Heart left ventricle (tissue), 16 donors: ENCODE data around the gene NPR3. TPM values are rescaled to one million over a fixed set of nuclear protein-coding genes. Genes with fewer than 3 reads are reported as not detected.

Source experiments
- ATAC-seq, 4 donors: fragments of 200-7000 bp; cut with Tn5 transposase; one replicate each; pipeline ENCODE4 v1.9.1; 2020 to 2022; ENCODE audit warnings: moderate library complexity in 4 of 4, mild to moderate bottlenecking in 3 of 4, moderate number of reproducible peaks in 1 of 4
- DNase-seq, 5 donors: peaks; one replicate each; pipeline ENCODE4 v3.0.0-alpha.2; 2020
- H3K27ac ChIP-seq, 12 donors: fragments of 200-600 bp; sonication (generic) in 4 of 12; one replicate each; pipeline versions ENCODE4 v1.5.0 to v1.8.0; 2016 to 2022; ENCODE audit warnings: mild to moderate bottlenecking in 2 of 12
- H3K27me3 ChIP-seq, 9 donors: fragments of 200-600 bp; sonication (generic) in 2 of 9; one replicate each; pipeline versions ENCODE4 v1.5.1 to v1.8.0; 2016 to 2022; ENCODE audit warnings: mild to moderate bottlenecking in 3 of 9
- H3K36me3 ChIP-seq, 9 donors: fragments of 200-600 bp; sonication (generic) in 2 of 9; one replicate each; pipeline versions ENCODE4 v1.5.0 to v1.8.0; 2018 to 2022; ENCODE audit warnings: mild to moderate bottlenecking in 2 of 9
- H3K4me1 ChIP-seq, 12 donors: fragments of 200-600 bp; sonication (generic) in 4 of 12; one replicate each; pipeline versions ENCODE4 v1.5.0 to v1.8.0; 2016 to 2022; ENCODE audit warnings: mild to moderate bottlenecking in 3 of 12
- H3K4me3 ChIP-seq, 12 donors: fragments of 200-600 bp; sonication (generic) in 4 of 12; one replicate each; pipeline versions ENCODE4 v1.5.0 to v1.8.0; 2017 to 2022; ENCODE audit warnings: mild to moderate bottlenecking in 9 of 12, moderate library complexity in 4 of 12
- H3K9me3 ChIP-seq, 12 donors: fragments of 200-600 bp; sonication (generic) in 4 of 12; one replicate each; pipeline versions ENCODE4 v1.5.0 to v1.8.0; 2016 to 2022; ENCODE audit warnings: mild to moderate bottlenecking in 1 of 12
- POLR2A ChIP-seq, 2 donors: fragments of 450-650 bp; IDR thresholded peaks; one replicate each; pipeline ENCODE4 v1.6.1; 2017; ENCODE audit warnings: antibody characterized with exemption in 2 of 2, mild to moderate bottlenecking in 2 of 2, moderate library complexity in 2 of 2
- WGBS, 4 donors: extraction: QIAGEN DNeasy Blood & Tissue Kit in 2 of 4; methylation state at CpG; one replicate each; pipeline versions ENCODE4 v1.1.5 to v1.1.7; 2013 to 2018; 5-methylcytosine and 5-hydroxymethylcytosine counted together
- intact Hi-C, 10 donors: fragments of 100-400 bp; cut with DNase I; formaldehyde crosslinking; loops; one replicate each; pipeline versions ENCODE4 v1.11.1 to v1.14.2; 2022
- polyA plus RNA-seq, 2 donors: library from polyadenylated mRNA; stranded (reverse); fragments of 200-250 nt; gene quantifications; one replicate each; pipeline ENCODE4 v1.2.3, GENCODE V29; 2013
- total RNA-seq, 9 donors: library from RNA; depleted of rRNA in 2 of 9; stranded (reverse); fragments of >200 nt in 2 of 9; fragmentation: NEBNext Ultra II Directional in 3 of 9; extraction: Animal tissue kit (Norgen Biotek cat#: 25700) in 3 of 9; gene quantifications; one replicate each; pipeline versions ENCODE4 v1.1.0 to v1.2.4, GENCODE V29; 2016 to 2023
- TF ChIP-seq, protein P1 (sequence below), 12 donors: fragments of 200-600 bp; sonication (generic) in 4 of 12; IDR thresholded peaks; one replicate each; pipeline versions ENCODE4 v1.5.0 to v1.8.0; 2018 to 2022; ENCODE audit warnings: antibody characterized with exemption in 12 of 12, mild to moderate bottlenecking in 5 of 12
- donor health status: ischemic (EF 13 %, LVEDD 7.1; RV severe dilation, severe dysfunction).
- donor health status: healthy with polysubstance abuse.
- donor health status: DM: no; HTN: yes; CAD: no.
- donor health status: DM: no; HTN: no; CAD: no.
- donor health status: ischemic (EF 25% LVEDD 6.9; RV normal size, moderate dysfunction).
- donor health status: ischemic (EF 25% LVEDD 5.7; RV mildly dilated, moderate dysfunction).
- donor health status: healthy.
- donor health status: DM: yes; HTN: yes; CAD: no.
- donor health status: ischemic (EF 35%, LVEDD 5.7; RV mildly dilated, moderate dysfunction).
- donor health status: nonischemic (EF 11% LVEDD 7.7; RV severe dilation, severe dysfunction).
- donor health status: DM: yes; HTN: yes; CAD: no.
- donor health status: PGD.
- donor health status: ischemic (EF 29% LVEDD 5.4; RV normal size, mild dysfunction).
- donor health status: nonischemic (EF 23%, LVEDD 6.1; RV moderate dilation, normal function).

Gene NPR3
- total and polyA plus RNA-seq, 11 donors, result 8.8 to 127 (median 32.7) TPM

DNA sequence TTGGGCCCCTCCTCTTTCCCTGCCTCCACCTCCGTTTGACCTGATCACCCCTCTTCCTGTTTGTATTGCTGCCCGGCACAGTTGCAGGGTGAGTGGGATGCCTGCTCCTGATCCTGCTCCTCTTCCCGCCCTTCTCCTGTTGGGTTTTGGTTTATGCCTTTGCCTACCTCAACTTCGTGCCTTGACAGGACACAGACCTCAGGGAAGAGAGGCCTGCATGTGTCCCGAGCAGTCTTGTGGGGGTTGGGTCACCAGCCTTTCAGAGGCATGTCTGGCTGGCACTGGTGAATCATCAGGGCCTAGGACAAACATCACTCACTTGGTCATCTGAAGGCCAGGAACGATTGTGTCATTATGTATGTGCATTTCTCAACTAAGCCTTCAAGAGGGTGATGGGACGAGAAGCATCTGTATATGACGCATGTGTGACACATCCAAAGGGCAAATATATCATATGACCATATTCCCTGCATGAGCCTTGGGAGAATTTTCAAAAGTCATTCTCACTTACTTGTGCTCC, 56.9 kb downstream of the NPR3 start:
- ATAC-seq, result peak in 3 of 4 donors; percentile 28 to 81 (median 76)
- Histone ChIP-seq H3K36me3 (peaks cover 0 to 4% (median 0%) of the 10 kb centered on the region in 9 donors), H3K9me3 (peaks cover 0 to 9% (median 0%) of the 10 kb centered on the region in 12 donors), H3K4me3 (no peak overlapping the region), H3K27me3 (no peaks in the 10 kb centered on the region), H3K27ac (peak overlapping the region in 1 of 12 donors; percentile 11), H3K4me1 (peaks cover 0 to 10% (median 0%) of the 10 kb centered on the region in 12 donors)
- 71 to 79% (median 74%) methylated on average over 8 of the region's 8 CpGs for WGBS, 4 donors
- TF ChIP-seq POLR2A (IDR thresholded peaks at IDR 0.05), result no peak
- TF ChIP-seq, protein P1, sequence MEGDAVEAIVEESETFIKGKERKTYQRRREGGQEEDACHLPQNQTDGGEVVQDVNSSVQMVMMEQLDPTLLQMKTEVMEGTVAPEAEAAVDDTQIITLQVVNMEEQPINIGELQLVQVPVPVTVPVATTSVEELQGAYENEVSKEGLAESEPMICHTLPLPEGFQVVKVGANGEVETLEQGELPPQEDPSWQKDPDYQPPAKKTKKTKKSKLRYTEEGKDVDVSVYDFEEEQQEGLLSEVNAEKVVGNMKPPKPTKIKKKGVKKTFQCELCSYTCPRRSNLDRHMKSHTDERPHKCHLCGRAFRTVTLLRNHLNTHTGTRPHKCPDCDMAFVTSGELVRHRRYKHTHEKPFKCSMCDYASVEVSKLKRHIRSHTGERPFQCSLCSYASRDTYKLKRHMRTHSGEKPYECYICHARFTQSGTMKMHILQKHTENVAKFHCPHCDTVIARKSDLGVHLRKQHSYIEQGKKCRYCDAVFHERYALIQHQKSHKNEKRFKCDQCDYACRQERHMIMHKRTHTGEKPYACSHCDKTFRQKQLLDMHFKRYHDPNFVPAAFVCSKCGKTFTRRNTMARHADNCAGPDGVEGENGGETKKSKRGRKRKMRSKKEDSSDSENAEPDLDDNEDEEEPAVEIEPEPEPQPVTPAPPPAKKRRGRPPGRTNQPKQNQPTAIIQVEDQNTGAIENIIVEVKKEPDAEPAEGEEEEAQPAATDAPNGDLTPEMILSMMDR (IDR thresholded peaks at IDR 0.05), result no peak
- intact Hi-C loops, result no loop called here
- peak in 1 of 5 donors; percentile 33 for DNase-seq

DNA sequence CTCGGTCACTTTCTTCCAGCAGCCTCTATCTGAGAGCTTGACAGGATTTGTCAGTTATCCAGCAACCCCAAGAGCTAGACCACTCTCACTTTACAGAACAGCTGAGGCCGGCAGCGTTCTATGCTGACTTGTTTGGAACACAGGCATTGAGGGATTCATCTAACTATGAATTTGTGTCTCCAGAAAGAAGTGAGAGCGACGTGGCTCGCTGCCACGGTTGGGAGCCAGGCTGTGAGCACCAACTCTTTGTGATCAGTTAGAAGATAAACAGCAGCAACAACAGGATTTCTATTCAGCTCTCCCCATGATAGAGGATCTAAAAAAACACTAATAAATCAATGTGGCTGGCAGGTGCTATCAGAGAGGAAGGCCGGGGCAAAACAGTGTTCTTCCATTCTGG, 58.6 kb downstream of the NPR3 start:
- Histone ChIP-seq H3K27ac (no peak overlapping the region), H3K4me3 (no peak overlapping the region), H3K27me3 (no peaks in the 10 kb centered on the region), H3K36me3 (peaks cover 0 to 4% (median 0%) of the 10 kb centered on the region in 9 donors), H3K9me3 (no peaks in the 10 kb centered on the region), H3K4me1 (peaks cover 0 to 15% (median 0%) of the 10 kb centered on the region in 12 donors)
- WGBS, 4 donors, result 72 to 85% (median 81%) methylated on average over 8 of the region's 8 CpGs
- TF ChIP-seq POLR2A (IDR thresholded peaks at IDR 0.05), result no peak
- TF ChIP-seq, protein P1 (IDR thresholded peaks at IDR 0.05), result no peak
- ATAC-seq (no peak), DNase-seq (no peak)
- intact Hi-C loops, result no loop called here

DNA sequence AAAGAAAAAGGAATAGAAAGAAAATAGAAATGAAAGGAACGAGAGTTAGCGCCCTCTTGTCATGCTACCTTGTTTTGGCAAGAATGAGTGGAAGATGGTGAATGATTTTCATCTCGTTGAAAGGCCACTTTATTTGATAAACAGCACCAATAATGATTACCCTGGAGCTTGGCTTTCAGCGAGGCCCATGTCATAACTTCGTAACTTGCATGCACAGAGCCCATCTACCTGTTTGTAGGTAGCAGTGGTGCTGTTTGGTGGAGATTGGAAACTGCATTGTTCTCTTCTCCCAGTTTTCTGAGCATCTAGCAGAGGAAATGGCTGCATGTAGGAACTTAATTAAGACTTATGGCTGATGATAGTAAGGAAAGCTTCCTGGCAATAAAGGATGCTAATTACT, 59.3 kb downstream of the NPR3 start:
- 77 to 93% (median 92%) methylated on average over 5 of the region's 5 CpGs for WGBS, 4 donors
- TF ChIP-seq POLR2A (IDR thresholded peaks at IDR 0.05), result no peak
- TF ChIP-seq, protein P1 (IDR thresholded peaks at IDR 0.05), result no peak
- Histone ChIP-seq H3K27ac (no peak overlapping the region), H3K4me1 (peaks cover 0 to 15% (median 0%) of the 10 kb centered on the region in 12 donors), H3K36me3 (peaks cover 0 to 10% (median 0%) of the 10 kb centered on the region in 9 donors), H3K4me3 (no peak overlapping the region), H3K9me3 (no peaks in the 10 kb centered on the region), H3K27me3 (no peaks in the 10 kb centered on the region)
- intact Hi-C loops, result no loop called here
- ATAC-seq, result no peak
- DNase-seq, result no peak

DNA sequence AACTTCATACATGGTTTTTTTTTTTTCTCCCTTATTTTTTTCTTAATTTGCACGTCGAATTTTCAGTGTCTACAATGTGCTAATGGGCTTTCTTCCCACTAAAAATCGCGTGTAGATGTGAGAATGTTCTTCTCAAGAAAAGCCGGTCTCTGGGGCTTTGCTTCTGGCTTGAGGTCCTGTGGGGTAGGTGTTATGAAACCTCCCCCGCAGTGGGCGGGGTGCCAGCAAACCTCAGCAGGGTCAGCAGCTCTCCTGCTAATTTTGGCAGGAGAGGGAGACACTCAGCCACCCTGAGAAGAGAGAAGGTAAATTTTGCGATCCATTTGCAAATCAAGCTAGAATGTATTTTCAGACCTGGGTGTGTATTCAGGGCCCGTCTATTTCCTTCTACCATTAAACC, 59.9 kb downstream of the NPR3 start:
- intact Hi-C loops, result no loop called here
- Histone ChIP-seq H3K4me3 (no peak overlapping the region), H3K4me1 (peaks cover 0 to 15% (median 0%) of the 10 kb centered on the region in 12 donors), H3K36me3 (peaks cover 0 to 16% (median 0%) of the 10 kb centered on the region in 9 donors), H3K27me3 (no peaks in the 10 kb centered on the region), H3K9me3 (no peaks in the 10 kb centered on the region), H3K27ac (no peak overlapping the region)
- ATAC-seq, result peak in 2 of 4 donors; percentile 45 to 55
- 64 to 78% (median 69%) methylated on average over 9 of the region's 9 CpGs for WGBS, 4 donors
- TF ChIP-seq POLR2A (IDR thresholded peaks at IDR 0.05), result no peak
- TF ChIP-seq, protein P1 (IDR thresholded peaks at IDR 0.05), result no peak
- peak in 4 of 5 donors; percentile 39 to 69 (median 42) for DNase-seq
